ENCODE data around the gene TAF5L.

Gene TAF5L

GRCh38 chr1:229625915-229626831, at the start of gene TAF5L, which contains the start of gene URB2:
Gene TAF5L, minus strand, starts transcription at chr1:229626122. Its CDS starts 11,640 bp downstream, at chr1:229614482.
Gene URB2, plus strand, starts transcription at chr1:229626247. Its CDS starts 1,387 bp downstream, at chr1:229627634.
- FAIRE-seq: no peak

GRCh38 chr1:229675396-229675795, 49.5 kb upstream of the TAF5L start:
- FAIRE-seq: no peak

DNA sequence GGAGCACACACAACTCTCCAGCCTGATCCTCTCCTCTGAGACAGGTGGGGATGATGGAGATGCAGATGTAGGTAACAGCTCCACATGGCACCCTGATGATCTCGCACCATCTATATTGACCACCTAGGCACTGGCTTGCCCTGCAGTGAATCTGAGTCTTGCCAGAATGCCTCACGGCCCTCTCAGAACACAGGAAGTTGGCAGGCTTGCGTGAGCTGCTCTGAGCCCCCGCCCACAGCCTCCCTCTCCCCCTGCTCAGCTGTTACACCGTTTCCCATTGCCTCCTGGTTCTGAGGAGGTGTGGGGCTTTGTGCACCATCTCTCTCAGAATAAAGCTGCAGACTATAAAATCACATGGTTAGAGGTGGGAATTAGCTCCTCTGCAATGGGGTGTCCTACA, 48.1 kb upstream of the TAF5L start:
- no peak for FAIRE-seq

GRCh38 chr1:229672246-229672645, 46.3 kb upstream of the TAF5L start:
- FAIRE-seq: no peak

DNA sequence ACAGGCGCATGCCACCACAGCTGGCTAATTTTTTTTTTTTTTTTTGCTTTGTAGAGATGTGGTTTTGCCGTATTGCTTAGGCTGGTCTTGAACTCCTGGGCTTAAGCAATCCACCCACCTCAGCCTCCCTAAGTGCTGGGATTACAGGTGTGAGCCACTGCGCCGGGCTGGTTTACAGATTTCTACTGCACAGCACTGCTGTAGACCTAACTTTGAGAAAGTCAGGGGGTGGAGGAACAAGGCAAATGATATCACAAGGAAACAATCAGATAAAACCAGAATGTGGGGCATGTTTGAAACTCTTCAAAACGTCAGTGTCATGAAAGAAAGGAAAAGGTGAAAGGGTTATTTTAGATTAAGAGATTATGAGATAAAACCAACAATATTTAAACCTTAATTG, 45.4 kb upstream of the TAF5L start:
- no peak for FAIRE-seq

DNA sequence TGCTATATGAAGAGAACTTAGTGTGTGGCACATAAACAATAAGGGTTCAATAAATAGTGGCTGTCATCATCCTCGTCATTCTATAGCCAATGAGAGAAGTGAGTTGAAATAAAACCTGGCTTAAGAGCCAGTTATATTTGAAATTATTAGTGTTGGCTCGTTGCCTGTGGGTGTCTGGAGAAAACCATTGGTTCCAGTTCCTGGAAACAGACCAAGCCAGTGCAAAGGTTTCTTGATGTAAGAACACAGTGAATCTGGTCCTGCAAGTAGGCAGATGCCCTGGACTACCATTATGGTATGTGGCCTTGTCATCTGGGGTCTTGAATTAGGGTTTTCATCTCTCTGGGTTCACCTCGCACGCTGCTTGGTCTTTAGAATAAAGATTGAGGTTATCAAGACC, 43.4 kb upstream of the TAF5L start:
- FAIRE-seq: no peak

DNA sequence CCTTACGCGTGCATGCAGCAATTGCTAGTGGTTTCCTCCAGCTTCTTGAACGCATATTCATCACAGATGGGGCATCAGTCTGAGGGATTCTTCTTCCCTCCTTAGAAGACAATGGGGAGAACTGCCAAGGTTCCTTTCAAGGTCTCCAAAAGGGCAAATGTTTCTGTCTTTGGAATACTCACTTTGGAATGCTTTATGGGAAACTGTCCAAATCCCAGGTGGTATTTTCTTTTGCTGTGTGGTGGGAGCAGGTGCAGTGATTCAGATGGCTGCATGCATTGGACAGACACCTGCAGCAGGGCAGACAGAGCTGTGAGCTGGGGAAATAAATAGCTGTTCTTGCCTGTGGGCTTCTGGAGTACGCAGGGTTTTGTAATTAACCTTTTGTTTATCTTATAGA, 40.7 kb upstream of the TAF5L start:
- FAIRE-seq: no peak

GRCh38 chr1:229665912-229666558, 40.1 kb upstream of the TAF5L start:
- FAIRE-seq: no peak

GRCh38 chr1:229664133-229664689, 38.3 kb upstream of the TAF5L start:
- FAIRE-seq: no peak

DNA sequence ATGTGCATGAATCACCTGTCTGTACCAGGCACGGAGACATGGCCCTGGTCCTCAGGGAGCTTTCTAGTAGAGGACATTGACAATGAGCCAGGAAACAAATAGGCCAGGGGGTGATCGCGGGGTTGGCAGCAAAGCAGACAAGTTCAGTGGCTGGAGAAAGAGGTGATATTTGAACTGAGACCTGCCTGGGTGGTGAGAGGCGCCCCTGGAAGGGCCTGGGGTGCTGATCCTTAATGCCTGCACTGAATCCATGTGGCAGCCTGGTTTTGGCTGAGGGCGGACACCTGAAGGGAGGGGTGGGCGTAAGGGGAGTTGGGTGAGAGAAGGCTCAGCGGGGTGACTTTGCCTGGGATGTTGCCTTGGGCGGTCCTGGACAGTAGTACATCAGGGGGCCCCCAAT, 36.0 kb upstream of the TAF5L start:
- FAIRE-seq: no peak

GRCh38 chr1:229661022-229661877, 35.3 kb upstream of the TAF5L start:
- no peak for FAIRE-seq

DNA sequence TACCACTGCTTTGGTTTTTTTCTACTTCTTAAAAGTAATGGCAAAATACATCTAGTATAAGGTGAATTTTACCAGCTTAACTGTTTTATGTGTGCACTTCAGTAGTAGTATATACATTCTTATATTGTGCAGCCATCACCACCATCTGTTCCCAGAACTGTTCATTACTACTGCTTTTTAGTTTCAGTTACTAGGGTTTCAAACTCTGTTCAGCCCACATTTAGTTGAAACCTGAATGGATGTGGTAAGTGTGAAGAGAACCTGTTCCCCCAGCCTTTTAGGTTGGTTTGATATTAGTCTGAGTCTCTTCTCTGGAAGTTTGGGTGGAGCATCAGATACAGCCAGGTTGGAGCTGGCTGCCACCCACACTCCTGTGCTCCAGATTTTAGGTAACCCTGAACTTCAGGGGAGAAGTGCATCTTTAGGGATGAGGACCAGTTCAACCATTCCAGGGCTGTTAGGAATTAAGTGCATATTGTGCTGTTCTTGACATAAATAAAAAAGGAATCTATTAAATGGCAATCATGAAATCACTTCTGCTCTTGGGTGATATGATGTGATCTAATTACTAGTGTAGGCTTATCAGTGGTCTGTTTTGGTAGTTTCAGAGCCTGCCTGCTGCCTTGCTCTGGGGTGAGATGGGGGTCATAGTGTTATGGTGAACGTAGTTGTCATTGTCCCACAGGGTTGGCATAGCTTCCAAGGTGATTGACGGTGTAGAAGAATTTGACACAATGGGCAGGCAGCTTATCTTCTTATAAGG, 32.3 kb upstream of the TAF5L start:
- FAIRE-seq: no peak

- FAIRE-seq: no peak
These were observed 29.9 kb upstream of the TAF5L start for GRCh38 chr1:229655781-229656180.

- no peak for FAIRE-seq
These were observed 27.5 kb upstream of the TAF5L start for GRCh38 chr1:229653420-229653819.

GRCh38 chr1:229651546-229651945, 25.6 kb upstream of the TAF5L start:
- FAIRE-seq: no peak

DNA sequence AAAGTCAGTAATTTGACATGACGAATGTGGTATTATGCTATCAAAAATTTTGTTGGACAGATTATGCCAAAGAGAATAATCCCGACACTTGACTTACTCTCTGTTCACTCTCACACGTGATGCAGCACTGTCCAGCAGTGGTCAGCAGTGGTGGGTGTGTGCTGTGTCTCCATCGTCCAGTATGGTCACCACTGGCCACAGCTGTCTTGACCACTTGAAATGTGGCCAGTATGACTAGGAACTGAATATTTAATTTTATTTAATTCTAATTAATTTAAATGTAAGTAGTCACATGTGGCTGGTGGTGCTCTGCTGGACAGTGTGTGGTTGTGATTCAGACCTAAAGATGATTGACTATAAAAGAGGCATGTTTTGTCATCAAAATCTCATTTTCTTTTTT, 24.1 kb upstream of the TAF5L start:
- no peak for FAIRE-seq

DNA sequence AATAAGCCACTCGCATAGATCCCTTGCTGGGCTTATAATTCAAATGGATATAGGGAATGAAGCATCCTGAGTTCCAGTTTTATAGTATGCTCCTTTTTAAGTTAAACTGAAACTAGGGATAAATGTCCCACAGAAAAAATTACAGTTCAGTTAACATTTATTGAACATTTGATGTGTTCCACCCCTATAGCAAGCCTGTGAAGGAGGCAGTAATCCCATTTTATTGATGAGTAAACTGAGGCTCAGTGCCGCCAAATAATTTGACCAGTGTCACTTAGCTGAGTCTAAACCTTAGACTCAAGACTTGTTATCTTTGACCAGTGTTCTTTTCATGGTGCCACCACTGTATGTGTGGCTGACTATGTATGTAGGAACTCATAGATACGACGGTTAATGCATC, 22.5 kb upstream of the TAF5L start:
- no peak for FAIRE-seq

- no peak for FAIRE-seq
These were observed 19.5 kb upstream of the TAF5L start for GRCh38 chr1:229645324-229645993.

GRCh38 chr1:229643996-229644745, 18.2 kb upstream of the TAF5L start:
- no peak for FAIRE-seq

GRCh38 chr1:229642970-229643369, 17.0 kb upstream of the TAF5L start:
- no peak for FAIRE-seq

- no peak for FAIRE-seq
These were observed 16.5 kb upstream of the TAF5L start for GRCh38 chr1:229642376-229642775.

All from A204.1 (cell line).